ENCODE results near the gene PLEKHA7.
"Not testable (repeated sequence)": the region's sequence is repeated elsewhere in the genome, so short reads cannot be mapped to it uniquely, and the experiment has no call there.

GRCh38 chr11:16864428-16864827, 149.8 kb downstream of the PLEKHA7 start:
- not testable (repeated sequence) for TF ChIP-seq POLR2A (IDR thresholded peaks at IDR 0.05; ENCODE audit: low read length); GATA1 (IDR thresholded peaks at IDR 0.05; ENCODE audit: low read depth, low read length)
